ENCODE measurements around the gene EPS8L2.

GRCh38 chr11:720017-720641 is 14.1 kb downstream of the EPS8L2 start:
- TF ChIP-seq CTCF (IDR thresholded peaks at IDR 0.05; ENCODE audit: insufficient read depth, low read depth, low read length) = no peak
- no peak for TF ChIP-seq EZH2 (IDR thresholded peaks at IDR 0.05; ENCODE audit: insufficient read depth, low read length)

Data from astrocyte (in vitro differentiated cells and primary cell).